Adrenal gland (tissue), 12 donors: Measurements from ENCODE around the gene GNAQ. TPM values are rescaled to one million over a fixed set of nuclear protein-coding genes. Genes with fewer than 3 reads are reported as not detected.

Experiments used
- DNase-seq, 7 donors: peaks; one replicate each; pipeline ENCODE4 v3.0.0-alpha.2; 2019 to 2020
- H3K27ac ChIP-seq, 5 donors: fragments of 200-600 bp; sonication (generic) in 4 of 5; 1 replicate in 3 of 5; 2 replicates in 2 of 5; pipeline versions ENCODE4 v1.5.1 to v1.8.0; 2016 to 2020; ENCODE audit warnings: mild to moderate bottlenecking in 1 of 5
- H3K27me3 ChIP-seq: fragments of 200-600 bp; 2 replicates; pipeline ENCODE4 v1.8.0; 2021
- H3K36me3 ChIP-seq, 2 donors: fragments of 200-600 bp; replicated peaks in 1 of 2; 1 replicate in 1 of 2; 2 replicates in 1 of 2; pipeline versions ENCODE4 v1.5.1 to v1.8.0; 2018 to 2022
- H3K4me1 ChIP-seq, 2 donors: fragments of 200-600 bp; replicated peaks in 1 of 2; 1 replicate in 1 of 2; 2 replicates in 1 of 2; pipeline versions ENCODE4 v1.5.1 to v1.8.0; 2018 to 2021
- H3K4me3 ChIP-seq, 4 donors: fragments of 200-600 bp; sonication (generic) in 3 of 4; one replicate each; pipeline ENCODE4 v1.5.1; 2016 to 2018
- H3K9me3 ChIP-seq, 3 donors: fragments of 200-600 bp; sonication (generic) in 1 of 3; replicated peaks in 1 of 3; 1 replicate in 2 of 3; 2 replicates in 1 of 3; pipeline versions ENCODE4 v1.5.1 to v1.8.0; 2016 to 2021
- CTCF ChIP-seq, 6 experiments: fragments of 450-650 bp in 4 of 6; fragments of 200-600 bp in 2 of 6; sonication (generic) in 1 of 6; IDR thresholded peaks; 1 replicate in 5 of 6; 2 replicates in 1 of 6; pipeline versions ENCODE4 v1.5.1 to v1.8.0; 2016 to 2021; ENCODE audit warnings: antibody characterized with exemption in 6 of 6, mild to moderate bottlenecking in 2 of 6, moderate library complexity in 1 of 6
- POLR2A ChIP-seq, 2 donors: fragments of 450-650 bp; IDR thresholded peaks; one replicate each; pipeline ENCODE4 v1.6.1; 2017; ENCODE audit warnings: antibody characterized with exemption in 2 of 2, mild to moderate bottlenecking in 2 of 2, moderate library complexity in 1 of 2
- WGBS, 4 donors: extraction: QIAGEN DNeasy Blood & Tissue Kit in 2 of 4; methylation state at CpG; one replicate each; pipeline versions ENCODE4 v1.1.5 to v1.1.7; 2013 to 2017; 5-methylcytosine and 5-hydroxymethylcytosine counted together
- intact Hi-C, 2 donors: fragments of 100-400 bp; cut with DNase I; formaldehyde crosslinking; loops; one replicate each; pipeline versions ENCODE4 v1.14.1 to v1.15.0; 2022 to 2023
- polyA plus RNA-seq, 3 donors: library from polyadenylated mRNA; stranded (reverse); fragments of 200-250 nt in 2 of 3; fragments of 350-450 nt in 1 of 3; fragmentation: Illumina TruSeq in 1 of 3; extraction: RNeasy Lipid Tissue Mini Kit (QIAGEN cat#74804) in 1 of 3; gene quantifications; one replicate each; pipeline ENCODE4 v1.2.3, GENCODE V29; 2013 to 2014
- total RNA-seq, 9 donors: library from RNA; depleted of rRNA in 4 of 9; stranded (reverse); fragments of >200 nt in 4 of 9; fragments of 120-200 nt in 1 of 9; fragmentation: NEBNext Ultra II Directional in 1 of 9; extraction: Animal tissue kit (Norgen Biotek cat#: 25700) in 1 of 9; gene quantifications; one replicate each; pipeline versions ENCODE4 v1.1.0 to v1.2.4, GENCODE V29; 2013 to 2023
- donor health status: healthy with polysubstance abuse.
- donor health status: Bipolar disorder and iron deficiency.
- donor health status: DM: yes; HTN: yes; CAD: no.
- donor health status: DM: no; HTN: no; CAD: no.
- donor health status: DM: no; HTN: no; CAD: no.
- donor health status: DM: yes; HTN: yes; CAD: no.

Gene GNAQ
- total and polyA plus RNA-seq, 12 donors: 15.8 to 71.7 (median 45.1) TPM

GRCh38 chr9:77802515-77803293 lies 228.9 kb downstream of the GNAQ start:
- H3K27me3 ChIP-seq: no peaks in the 10 kb centered on the region
- H3K36me3 ChIP-seq: no peaks in the 10 kb centered on the region
- no peak for DNase-seq
- no peak overlapping the region for H3K4me3 ChIP-seq
- peaks cover 9 to 26% of the 10 kb centered on the region in 2 donors for H3K4me1 ChIP-seq
- WGBS, 4 donors: 79 to 85% (median 83%) methylated on average over 7 of the region's 7 CpGs
- no peaks in the 10 kb centered on the region for H3K9me3 ChIP-seq
- intact Hi-C loops: no loop called here
- no peak overlapping the region for H3K27ac ChIP-seq
- no peak for TF ChIP-seq POLR2A (IDR thresholded peaks at IDR 0.05)
- no peak for TF ChIP-seq CTCF (IDR thresholded peaks at IDR 0.05)

GRCh38 chr9:77802064-77802463 lies 229.5 kb downstream of the GNAQ start:
- H3K4me3 ChIP-seq: no peak overlapping the region
- no peak for TF ChIP-seq CTCF (IDR thresholded peaks at IDR 0.05)
- no peak for TF ChIP-seq POLR2A (IDR thresholded peaks at IDR 0.05)
- H3K27ac ChIP-seq: no peak overlapping the region
- H3K4me1 ChIP-seq: peaks cover 11 to 23% of the 10 kb centered on the region in 2 donors
- intact Hi-C loops: no loop called here
- 93 to 98% (median 94%) methylated on average over 3 of the region's 3 CpGs for WGBS, 4 donors
- H3K36me3 ChIP-seq: no peaks in the 10 kb centered on the region
- DNase-seq: no peak
- no peaks in the 10 kb centered on the region for H3K27me3 ChIP-seq
- H3K9me3 ChIP-seq: no peaks in the 10 kb centered on the region

GRCh38 chr9:77800924-77801551 lies 230.6 kb downstream of the GNAQ start:
- no peak for DNase-seq
- no peak for TF ChIP-seq CTCF (IDR thresholded peaks at IDR 0.05)
- no peak for TF ChIP-seq POLR2A (IDR thresholded peaks at IDR 0.05)
- Histone ChIP-seq H3K4me3 (no peak overlapping the region), H3K36me3 (no peaks in the 10 kb centered on the region), H3K9me3 (no peaks in the 10 kb centered on the region), H3K27ac (no peak overlapping the region), H3K4me1 (peaks cover 11 to 17% of the 10 kb centered on the region in 2 donors), H3K27me3 (no peaks in the 10 kb centered on the region)
- intact Hi-C loops: no loop called here
- 81 to 97% (median 90%) methylated on average over 3 of the region's 3 CpGs for WGBS, 4 donors

GRCh38 chr9:77798140-77798539 lies 233.5 kb downstream of the GNAQ start:
- Histone ChIP-seq H3K4me3 (no peak overlapping the region), H3K27me3 (no peaks in the 10 kb centered on the region), H3K27ac (no peak overlapping the region), H3K36me3 (no peaks in the 10 kb centered on the region), H3K9me3 (no peaks in the 10 kb centered on the region), H3K4me1 (peaks cover 11% of the 10 kb centered on the region in 2 donors)
- WGBS, 4 donors: 43 to 55% (median 51%) methylated on average over 1 of the region's 1 CpG
- no peak for DNase-seq
- TF ChIP-seq POLR2A (IDR thresholded peaks at IDR 0.05): no peak
- TF ChIP-seq CTCF (IDR thresholded peaks at IDR 0.05): no peak
- intact Hi-C loops: no loop called here
